Cardiac muscle cell (in vitro differentiated cells and primary cell): ENCODE results near the gene OXNAD1. TPM values are rescaled to one million over a fixed set of nuclear protein-coding genes. Genes with fewer than 3 reads are reported as not detected.

Experiments used
- DNase-seq, 2 donors: peaks; one replicate each; pipeline versions ENCODE4 v3.0.0 to v3.0.0-alpha.2; 2010 to 2017; ENCODE audit warnings: low read depth in 1 of 2, low spot score in 1 of 2
- H3K27ac ChIP-seq: fragments of 200-600 bp; sonication (generic); 2 replicates; pipeline ENCODE4 v1.5.1; 2016
- H3K27me3 ChIP-seq: fragments of 200-600 bp; sonication (generic); 2 replicates; pipeline ENCODE4 v1.6.0; 2016; ENCODE audit warnings: control low read depth
- H3K36me3 ChIP-seq: fragments of 200-600 bp; sonication (generic); 2 replicates; pipeline ENCODE4 v1.5.1; 2016; ENCODE audit warnings: control low read depth
- H3K4me1 ChIP-seq: fragments of 200-600 bp; sonication (generic); 2 replicates; pipeline ENCODE4 v1.8.1; 2017; ENCODE audit warnings: low read depth, mild to moderate bottlenecking, mixed run types
- H3K4me3 ChIP-seq: fragments of 200-600 bp; sonication (generic); 2 replicates; pipeline ENCODE4 v1.5.1; 2016; ENCODE audit warnings: mild to moderate bottlenecking
- H3K9me3 ChIP-seq: fragments of 200-600 bp; sonication (generic); 2 replicates; pipeline ENCODE4 v1.5.1; 2017; ENCODE audit warnings: low read depth, mild to moderate bottlenecking, control low read depth
- polyA plus RNA-seq: library from polyadenylated mRNA; unstranded; fragments of >200 nt; fragmentation: Nextera tagmentation; extraction: Ambion mirVana; gene quantifications from 2 replicates; pipeline ENCODE4 v1.2.1, GENCODE V29; 2016
- total RNA-seq: library from RNA; depleted of rRNA; stranded (reverse); fragments of >200 nt; gene quantifications from 2 replicates; pipeline ENCODE4 v1.2.3, GENCODE V29; 2016
- TF ChIP-seq, protein P1 (sequence below): IDR thresholded peaks from 2 replicates; pipeline ENCODE4 v1.5.1; 2012; ENCODE audit warnings: low read depth, mild to moderate bottlenecking, low read length

Gene OXNAD1
- total and polyA plus RNA-seq, 2 experiments from 2014 or later: 33.6 to 33.7 TPM

GRCh38 chr3:16335772-16336645 is 71.0 kb downstream of the OXNAD1 start:
- TF ChIP-seq, protein P1, sequence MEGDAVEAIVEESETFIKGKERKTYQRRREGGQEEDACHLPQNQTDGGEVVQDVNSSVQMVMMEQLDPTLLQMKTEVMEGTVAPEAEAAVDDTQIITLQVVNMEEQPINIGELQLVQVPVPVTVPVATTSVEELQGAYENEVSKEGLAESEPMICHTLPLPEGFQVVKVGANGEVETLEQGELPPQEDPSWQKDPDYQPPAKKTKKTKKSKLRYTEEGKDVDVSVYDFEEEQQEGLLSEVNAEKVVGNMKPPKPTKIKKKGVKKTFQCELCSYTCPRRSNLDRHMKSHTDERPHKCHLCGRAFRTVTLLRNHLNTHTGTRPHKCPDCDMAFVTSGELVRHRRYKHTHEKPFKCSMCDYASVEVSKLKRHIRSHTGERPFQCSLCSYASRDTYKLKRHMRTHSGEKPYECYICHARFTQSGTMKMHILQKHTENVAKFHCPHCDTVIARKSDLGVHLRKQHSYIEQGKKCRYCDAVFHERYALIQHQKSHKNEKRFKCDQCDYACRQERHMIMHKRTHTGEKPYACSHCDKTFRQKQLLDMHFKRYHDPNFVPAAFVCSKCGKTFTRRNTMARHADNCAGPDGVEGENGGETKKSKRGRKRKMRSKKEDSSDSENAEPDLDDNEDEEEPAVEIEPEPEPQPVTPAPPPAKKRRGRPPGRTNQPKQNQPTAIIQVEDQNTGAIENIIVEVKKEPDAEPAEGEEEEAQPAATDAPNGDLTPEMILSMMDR: no peak
- peak overlapping the region; percentile 32 for H3K27ac ChIP-seq

GRCh38 chr3:16336825-16337224 is 71.8 kb downstream of the OXNAD1 start:
- no peak overlapping the region for H3K4me3 ChIP-seq
- no peaks in the 10 kb centered on the region for H3K36me3 ChIP-seq
- TF ChIP-seq, protein P1: no peak
- no peak for DNase-seq
- H3K9me3 ChIP-seq: no peaks in the 10 kb centered on the region
- no peak overlapping the region for H3K27ac ChIP-seq
- H3K4me1 ChIP-seq: peaks cover 17% of the 10 kb centered on the region
- no peaks in the 10 kb centered on the region for H3K27me3 ChIP-seq

More at GRCh38 chr3:16335772-16336645, 71.0 kb downstream of the OXNAD1 start:
- no peaks in the 10 kb centered on the region for H3K36me3 ChIP-seq
- peaks cover 17% of the 10 kb centered on the region for H3K4me1 ChIP-seq
- H3K9me3 ChIP-seq: no peaks in the 10 kb centered on the region
- no peaks in the 10 kb centered on the region for H3K27me3 ChIP-seq
- no peak for DNase-seq
- no peak overlapping the region for H3K4me3 ChIP-seq

DNA sequence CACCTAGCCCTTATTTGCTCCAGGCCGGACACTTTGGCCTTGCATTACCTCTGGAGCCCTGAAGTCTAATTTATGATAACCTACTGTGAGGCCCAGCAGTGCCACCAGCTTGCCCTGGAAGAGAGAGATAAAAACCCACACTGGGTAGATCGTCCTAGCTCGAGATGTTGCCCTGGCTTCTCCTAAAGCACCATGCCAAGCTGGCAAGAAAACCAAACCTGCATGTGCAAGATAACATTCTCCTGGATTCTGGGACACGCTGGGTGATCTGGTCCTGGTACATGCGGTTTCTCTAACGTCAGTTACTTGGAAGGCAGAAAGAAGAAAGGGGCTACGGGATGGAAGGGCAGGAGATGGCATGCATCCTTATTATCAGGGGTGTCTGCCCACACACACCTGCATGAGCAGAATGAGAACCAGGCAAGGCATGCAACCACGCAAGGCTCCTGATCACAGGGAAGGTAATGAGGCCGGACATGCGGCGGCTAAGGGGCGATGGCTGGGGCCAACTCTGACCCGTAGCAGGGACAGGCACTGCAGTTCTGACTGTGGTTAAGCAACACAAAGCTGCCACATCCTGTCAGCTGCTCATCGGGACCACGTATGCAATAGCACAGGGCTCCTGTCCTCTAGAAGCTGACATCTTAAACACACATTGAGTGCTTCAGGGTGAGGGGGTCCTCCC is 73.0 kb downstream of the OXNAD1 start:
- H3K4me3 ChIP-seq: no peak overlapping the region
- H3K27ac ChIP-seq: no peak overlapping the region
- peak in 1 of 2 donors; percentile 25 for DNase-seq
- no peaks in the 10 kb centered on the region for H3K27me3 ChIP-seq
- TF ChIP-seq, protein P1: no peak
- peaks cover 10% of the 10 kb centered on the region for H3K4me1 ChIP-seq
- no peaks in the 10 kb centered on the region for H3K9me3 ChIP-seq
- no peaks in the 10 kb centered on the region for H3K36me3 ChIP-seq

DNA sequence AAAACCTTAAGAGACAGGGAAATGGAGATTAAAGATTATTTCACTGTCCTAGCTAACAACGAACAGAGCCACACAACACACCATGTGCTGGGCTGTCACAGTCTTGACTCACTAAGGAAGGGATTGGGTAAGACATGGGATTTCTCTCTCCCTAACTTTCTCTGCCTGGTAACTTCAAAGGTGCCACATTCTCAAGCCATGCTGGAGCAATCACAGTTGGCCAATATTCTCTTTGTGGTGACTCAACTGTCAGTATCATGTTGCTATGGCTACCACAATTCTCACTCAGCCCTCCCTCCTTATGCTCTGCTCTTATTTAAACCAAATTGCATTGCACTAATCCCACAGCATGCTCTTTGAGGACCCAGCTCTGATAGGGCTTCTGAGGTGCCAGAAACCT is 74.0 kb downstream of the OXNAD1 start:
- TF ChIP-seq, protein P1: no peak
- Histone ChIP-seq H3K9me3 (no peaks in the 10 kb centered on the region), H3K4me3 (no peak overlapping the region), H3K27me3 (no peaks in the 10 kb centered on the region), H3K4me1 (peaks cover 6% of the 10 kb centered on the region), H3K27ac (no peak overlapping the region), H3K36me3 (no peaks in the 10 kb centered on the region)
- peak in 1 of 2 donors; percentile 96 for DNase-seq

DNA sequence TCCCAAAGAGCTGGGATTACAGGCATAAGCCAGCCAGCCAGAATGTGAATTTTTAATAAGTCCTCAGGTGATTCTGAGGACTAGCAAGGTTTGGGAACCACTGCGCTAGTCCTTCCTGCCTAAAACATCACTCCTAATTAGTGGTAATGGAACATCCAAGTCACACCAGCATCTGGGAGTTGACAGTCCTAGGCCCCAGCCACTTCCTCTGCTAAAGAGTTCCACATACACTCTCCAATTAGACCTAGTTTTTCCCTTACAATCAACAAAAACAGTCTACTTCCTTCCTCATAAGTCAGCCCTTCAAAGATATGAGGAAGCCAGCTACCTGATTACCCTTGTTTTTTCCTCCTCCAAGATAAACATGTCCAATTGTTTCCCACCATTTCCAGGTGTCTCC is 78.1 kb downstream of the OXNAD1 start:
- Histone ChIP-seq H3K4me3 (no peak overlapping the region), H3K27me3 (no peaks in the 10 kb centered on the region), H3K27ac (no peak overlapping the region), H3K36me3 (no peaks in the 10 kb centered on the region), H3K9me3 (no peaks in the 10 kb centered on the region), H3K4me1 (peaks cover 6% of the 10 kb centered on the region)
- no peak for DNase-seq
- TF ChIP-seq, protein P1: no peak
